Stomach (tissue), 4 donors: ENCODE results near the gene ZC2HC1B.

ENCODE experiments used
- CTCF ChIP-seq, 7 experiments: fragments of 450-650 bp in 4 of 7; fragments of 200-600 bp in 3 of 7; sonication (generic) in 3 of 7; IDR thresholded peaks; one replicate each; pipeline ENCODE4 v1.5.1; 2016 to 2019; ENCODE audit warnings: antibody characterized with exemption in 7 of 7, control low read depth in 2 of 7, mild to moderate bottlenecking in 1 of 7
- EP300 ChIP-seq: sonication (generic); formaldehyde crosslinking; IDR thresholded peaks from one replicate; pipeline ENCODE4 v1.6.1; 2017; ENCODE audit warnings: antibody characterized with exemption
- POLR2A ChIP-seq, 4 donors: fragments of 450-650 bp; IDR thresholded peaks; one replicate each; pipeline ENCODE4 v1.6.1; 2016; ENCODE audit warnings: antibody characterized with exemption in 4 of 4, control low read depth in 2 of 4, mild to moderate bottlenecking in 1 of 4, moderate library complexity in 1 of 4

DNA sequence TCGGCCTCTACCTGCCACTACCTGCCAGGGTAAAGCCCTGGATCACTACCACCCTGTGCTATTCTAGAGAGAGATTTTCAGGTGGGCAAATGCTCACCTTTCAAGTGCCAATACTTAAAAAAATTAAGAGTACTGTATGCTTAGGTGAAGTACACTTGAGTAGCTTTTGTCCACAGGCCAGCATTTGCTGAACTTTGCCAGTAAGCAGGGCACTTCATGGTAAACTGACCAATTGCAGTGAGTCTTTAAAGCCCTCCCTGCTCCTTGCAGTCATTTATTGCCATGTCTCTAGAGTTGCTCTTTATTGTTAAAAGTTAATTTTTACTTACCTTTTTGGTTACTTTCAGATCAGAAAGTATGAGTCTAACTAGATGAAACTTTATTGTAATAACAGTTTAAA, 85.3 kb downstream of the ZC2HC1B start:
- TF ChIP-seq CTCF (IDR thresholded peaks at IDR 0.05) (no peak), EP300 (no peak), POLR2A (IDR thresholded peaks at IDR 0.05) (no peak)
